OCI-LY7 (cell line): ENCODE results near the gene SLC25A21. TPM values are rescaled to one million over a fixed set of nuclear protein-coding genes. Genes with fewer than 3 reads are reported as not detected.

ENCODE experiments used
- BruUV-seq: library from RNA; stranded (reverse); fragments of 400-500 nt; replicated peaks from 2 replicates; lab custom pipeline; 2021; lab: Mats Ljungman, UMichigan
- CTCF ChIA-PET: fragments of 300-600 bp; sonication (Branson Sonifier 250); formaldehyde crosslinking; loops from one replicate; lab custom pipeline; 2022; ENCODE audit warnings: antibody characterized with exemption; ENCODE audit not compliant: unreplicated experiment; lab: Charles Lee
- POLR2A ChIA-PET: fragments of 300-600 bp; sonication (Branson Sonifier 250); formaldehyde crosslinking; loops from one replicate; lab custom pipeline; 2022; ENCODE audit warnings: antibody characterized with exemption; lab: Charles Lee
- DNase-seq: peaks from one replicate; pipeline ENCODE4 v3.0.0-alpha.2; 2015; ENCODE audit warnings: low spot score
- H2AFZ ChIP-seq: fragments of 200-600 bp; sonication (generic), shearing (Covaris generic); 2 replicates; pipeline ENCODE4 v1.6.1; 2014; ENCODE audit warnings: mild to moderate bottlenecking, antibody characterized with exemption, low read length, moderate library complexity
- H3K27ac ChIP-seq: fragments of 200-600 bp; sonication (generic); 2 replicates; pipeline ENCODE4 v1.5.1; 2014; ENCODE audit warnings: mixed run types, low read depth, mild to moderate bottlenecking, moderate library complexity, low read length, inconsistent platforms; ENCODE audit not compliant: poor library complexity, severe bottlenecking
- H3K36me3 ChIP-seq: fragments of 200-600 bp; sonication (generic); 2 replicates; pipeline ENCODE4 v1.6.1; 2014; ENCODE audit warnings: mild to moderate bottlenecking, antibody characterized with exemption, low read length, moderate library complexity, mixed read lengths; ENCODE audit not compliant: insufficient read depth
- H3K4me1 ChIP-seq: fragments of 200-600 bp; sonication (generic); 2 replicates; pipeline ENCODE4 v1.5.1; 2014; ENCODE audit warnings: mild to moderate bottlenecking, low read length; ENCODE audit not compliant: insufficient read depth, poor library complexity, severe bottlenecking
- H3K4me2 ChIP-seq: fragments of 200-600 bp; sonication (generic); 2 replicates; pipeline ENCODE4 v1.6.1; 2014; ENCODE audit warnings: mild to moderate bottlenecking, low read length
- H3K4me3 ChIP-seq: fragments of 200-600 bp; sonication (generic); 2 replicates; pipeline ENCODE4 v1.5.1; 2014; ENCODE audit warnings: mild to moderate bottlenecking, low read depth, low read length; ENCODE audit not compliant: poor library complexity, severe bottlenecking
- H3K79me2 ChIP-seq: fragments of 200-600 bp; sonication (generic); 2 replicates; pipeline ENCODE4 v1.6.1; 2016; ENCODE audit warnings: low read depth, mild to moderate bottlenecking, low read length, moderate library complexity, mixed read lengths; ENCODE audit not compliant: insufficient read depth
- H3K9me2 ChIP-seq: fragments of 200-600 bp; sonication (generic); 2 replicates; pipeline ENCODE4 v1.6.1; 2016; ENCODE audit warnings: mild to moderate bottlenecking, low read length, mixed read lengths; ENCODE audit not compliant: insufficient read depth
- H3K9me3 ChIP-seq: fragments of 200-600 bp; sonication (generic); 2 replicates; pipeline ENCODE4 v1.6.1; 2014; ENCODE audit warnings: mild to moderate bottlenecking, mixed run types, low read length, mixed read lengths
- H4K20me1 ChIP-seq: fragments of 200-600 bp; sonication (generic); 2 replicates; pipeline ENCODE4 v1.6.1; 2014; ENCODE audit warnings: mild to moderate bottlenecking, antibody characterized with exemption, low read length, moderate library complexity, mixed read lengths; ENCODE audit not compliant: insufficient read depth
- EZH2phosphoT487 ChIP-seq: fragments of 200-600 bp; sonication (generic); IDR thresholded peaks from 2 replicates; pipeline ENCODE4 v1.6.1; 2018; ENCODE audit warnings: low read depth, borderline replicate concordance, mild to moderate bottlenecking, mixed run types, antibody characterized with exemption, low read length, moderate library complexity, mixed read lengths
- intact Hi-C: fragments of 100-400 bp; cut with micrococcal nuclease; formaldehyde crosslinking; loops from one replicate; pipeline ENCODE4 v1.10.0; 2022; ENCODE audit not compliant: unreplicated experiment
- total RNA-seq, 2 experiments: library from RNA; depleted of rRNA in 1 of 2; stranded (reverse); fragments of >200 nt in 1 of 2; shearing (Covaris generic) in 1 of 2; gene quantifications; 2 replicates each; pipeline ENCODE4 v1.2.3, GENCODE V29; 2014 to 2022
- TF ChIP-seq, protein P1 (sequence below): fragments of 200-600 bp; sonication (generic); conservative IDR thresholded peaks from 2 replicates; pipeline ENCODE4 v1.5.1; 2014; ENCODE audit warnings: mild to moderate bottlenecking, antibody characterized with exemption, low read length, moderate library complexity, mixed read lengths

Gene SLC25A21
- total RNA-seq, 2 experiments from 2014 or later, result not detected

DNA sequence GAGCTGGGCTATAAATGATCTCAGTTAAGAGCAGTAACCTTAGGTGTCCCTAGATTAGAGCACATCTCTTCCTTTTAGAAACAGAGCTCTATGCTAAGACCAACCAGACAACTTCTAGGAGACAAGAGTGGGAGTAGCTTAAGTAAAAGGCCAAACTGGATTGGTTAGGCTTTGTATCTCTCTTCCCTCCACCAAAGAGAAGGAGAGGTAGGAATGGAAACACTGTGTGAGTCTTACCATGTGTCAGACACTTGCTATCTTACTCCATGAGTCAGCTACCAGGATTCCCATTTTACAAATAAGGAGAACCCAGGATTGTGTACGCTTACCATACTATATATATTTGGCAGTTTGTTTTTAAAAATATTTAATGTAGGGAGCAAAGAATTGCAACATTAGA lies 387.9 kb downstream of the SLC25A21 start:
- Histone ChIP-seq H4K20me1 (no peaks in the 10 kb centered on the region), H3K36me3 (no peaks in the 10 kb centered on the region), H3K4me1 (no peaks in the 10 kb centered on the region), H3K4me3 (no peak overlapping the region), H2AFZ (no peak overlapping the region), H3K27ac (no peak overlapping the region), H3K9me2 (no peaks in the 10 kb centered on the region), H3K9me3 (no peaks in the 10 kb centered on the region), H3K79me2 (no peaks in the 10 kb centered on the region), H3K4me2 (no peak overlapping the region)
- ChIA-PET CTCF (no interaction called here), POLR2A (interaction anchor here (0.6 to 1.0 kb wide), 3 partner anchors 16 to 1550 kb away, joined by 3 read pairs; no protein-coding TSS in a partner anchor)
- no peak for DNase-seq
- TF ChIP-seq, protein P1, sequence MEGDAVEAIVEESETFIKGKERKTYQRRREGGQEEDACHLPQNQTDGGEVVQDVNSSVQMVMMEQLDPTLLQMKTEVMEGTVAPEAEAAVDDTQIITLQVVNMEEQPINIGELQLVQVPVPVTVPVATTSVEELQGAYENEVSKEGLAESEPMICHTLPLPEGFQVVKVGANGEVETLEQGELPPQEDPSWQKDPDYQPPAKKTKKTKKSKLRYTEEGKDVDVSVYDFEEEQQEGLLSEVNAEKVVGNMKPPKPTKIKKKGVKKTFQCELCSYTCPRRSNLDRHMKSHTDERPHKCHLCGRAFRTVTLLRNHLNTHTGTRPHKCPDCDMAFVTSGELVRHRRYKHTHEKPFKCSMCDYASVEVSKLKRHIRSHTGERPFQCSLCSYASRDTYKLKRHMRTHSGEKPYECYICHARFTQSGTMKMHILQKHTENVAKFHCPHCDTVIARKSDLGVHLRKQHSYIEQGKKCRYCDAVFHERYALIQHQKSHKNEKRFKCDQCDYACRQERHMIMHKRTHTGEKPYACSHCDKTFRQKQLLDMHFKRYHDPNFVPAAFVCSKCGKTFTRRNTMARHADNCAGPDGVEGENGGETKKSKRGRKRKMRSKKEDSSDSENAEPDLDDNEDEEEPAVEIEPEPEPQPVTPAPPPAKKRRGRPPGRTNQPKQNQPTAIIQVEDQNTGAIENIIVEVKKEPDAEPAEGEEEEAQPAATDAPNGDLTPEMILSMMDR, result no peak
- no peak for TF ChIP-seq EZH2phosphoT487
- intact Hi-C loops, result no loop called here
- no TSS peak for BruUV-seq

DNA sequence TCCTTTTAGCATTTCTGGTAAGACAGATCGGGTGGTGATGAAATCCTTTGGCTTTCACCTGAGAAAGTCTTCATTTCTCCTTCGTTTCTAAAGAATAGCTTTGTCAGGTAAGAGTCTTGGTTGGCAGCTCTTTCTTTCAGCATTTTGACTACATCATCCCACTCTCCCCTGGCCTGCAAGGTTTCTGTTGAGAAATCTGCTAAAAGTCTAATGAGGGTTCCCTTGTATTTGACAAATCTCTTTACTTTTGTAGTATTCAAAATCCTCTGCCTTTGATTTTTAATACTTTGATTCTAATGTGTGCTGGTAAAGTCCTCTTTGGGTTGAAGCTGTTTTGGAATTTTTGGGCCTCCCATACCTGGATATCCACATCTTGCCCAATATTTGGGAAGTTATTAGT lies 390.5 kb downstream of the SLC25A21 start:
- Histone ChIP-seq H3K4me3 (no peak overlapping the region), H2AFZ (no peak overlapping the region), H3K79me2 (no peaks in the 10 kb centered on the region), H3K9me2 (no peaks in the 10 kb centered on the region), H3K4me2 (no peak overlapping the region), H3K36me3 (no peaks in the 10 kb centered on the region), H3K27ac (no peak overlapping the region), H4K20me1 (no peaks in the 10 kb centered on the region), H3K4me1 (no peaks in the 10 kb centered on the region), H3K9me3 (no peaks in the 10 kb centered on the region)
- no peak for DNase-seq
- ChIA-PET POLR2A (no interaction called here), CTCF (no interaction called here)
- intact Hi-C loops, result no loop called here
- BruUV-seq, result no TSS peak
- TF ChIP-seq, protein P1, result no peak
- TF ChIP-seq EZH2phosphoT487, result no peak

DNA sequence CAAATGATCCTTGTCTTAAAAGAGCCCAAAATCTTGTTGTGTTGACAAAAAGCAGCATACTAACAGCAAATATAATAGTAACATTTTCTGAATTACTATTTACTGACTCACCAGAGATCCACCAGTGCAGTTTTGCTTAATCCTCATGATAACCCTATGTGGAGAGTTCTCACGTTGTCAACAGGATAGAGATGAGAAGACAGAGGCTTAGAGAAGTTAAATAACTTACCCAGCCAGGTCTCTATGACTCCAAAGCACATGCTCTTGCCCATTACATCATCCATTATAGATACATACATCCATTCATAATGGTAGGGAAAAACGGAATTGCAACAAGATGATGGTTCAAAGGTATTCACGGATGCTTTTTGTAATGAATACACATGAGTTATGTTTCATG lies 398.8 kb downstream of the SLC25A21 start:
- H2AFZ ChIP-seq, result no peak overlapping the region
- no peak overlapping the region for H3K4me3 ChIP-seq
- intact Hi-C loops, result no loop called here
- DNase-seq, result no peak
- CTCF ChIA-PET, result no interaction called here
- H3K4me2 ChIP-seq, result no peak overlapping the region
- no peaks in the 10 kb centered on the region for H3K4me1 ChIP-seq
- TF ChIP-seq, protein P1, result no peak
- TF ChIP-seq EZH2phosphoT487, result no peak
- no peaks in the 10 kb centered on the region for H3K36me3 ChIP-seq
- H3K9me3 ChIP-seq, result no peaks in the 10 kb centered on the region
- no TSS peak for BruUV-seq
- H3K79me2 ChIP-seq, result no peaks in the 10 kb centered on the region
- no peaks in the 10 kb centered on the region for H3K9me2 ChIP-seq
- no peak overlapping the region for H3K27ac ChIP-seq
- H4K20me1 ChIP-seq, result no peaks in the 10 kb centered on the region
- POLR2A ChIA-PET, result interaction anchor here (0.6 kb wide), 1 partner anchor 140 kb away, joined by 4 read pairs; no protein-coding TSS in a partner anchor
